GM10266 (cell line): Measurements from ENCODE around the gene NFIB.

Experiments used
- DNase-seq: peaks from one replicate; pipeline ENCODE4 v3.0.0; 2012; ENCODE audit errors: extremely low spot score
- CTCF ChIP-seq: IDR thresholded peaks from 2 replicates; pipeline ENCODE4 v1.5.1; 2012; ENCODE audit warnings: mild to moderate bottlenecking, low read depth; ENCODE audit not compliant: control insufficient read depth, insufficient read depth; ENCODE audit errors: missing control alignments

The NFIB gene

GRCh38 chr9:14096258-14096922 lies 217.6 kb downstream of the NFIB start:
- DNase-seq: no peak
- TF ChIP-seq CTCF: no peak

GRCh38 chr9:14095277-14095676 lies 218.7 kb downstream of the NFIB start:
- no peak for DNase-seq
- no peak for TF ChIP-seq CTCF

- no peak for TF ChIP-seq CTCF
- no peak for DNase-seq
Observed at GRCh38 chr9:14094491-14094890, 219.4 kb downstream of the NFIB start.

- no peak for TF ChIP-seq CTCF
Observed at GRCh38 chr9:14092344-14092743, 221.6 kb downstream of the NFIB start.

GRCh38 chr9:14089051-14089803 lies 224.7 kb downstream of the NFIB start:
- no peak for TF ChIP-seq CTCF
- no peak for DNase-seq

More at GRCh38 chr9:14092344-14092743, 221.6 kb downstream of the NFIB start:
- DNase-seq: no peak

- TF ChIP-seq CTCF: no peak
- DNase-seq: no peak
Observed at GRCh38 chr9:14087576-14087975, 226.4 kb downstream of the NFIB start.

GRCh38 chr9:14086495-14086894 lies 227.4 kb downstream of the NFIB start:
- DNase-seq: no peak
- TF ChIP-seq CTCF: no peak
